HCT116 (cell line): ENCODE results near the gene CDKAL1. TPM values are rescaled to one million over a fixed set of nuclear protein-coding genes. Genes with fewer than 3 reads are reported as not detected.

Experiments used
- ATAC-seq: fragments of 200-7000 bp; cut with Tn5 transposase; 2 replicates; pipeline ENCODE4 v1.9.1; 2020; ENCODE audit warnings: mild to moderate bottlenecking, moderate library complexity
- BruUV-seq: library from RNA; stranded (reverse); fragments of 400-500 nt; replicated peaks from 2 replicates; lab custom pipeline; 2021; lab: Mats Ljungman, UMichigan
- CTCF ChIA-PET: fragments of 300-600 bp; sonication (Branson Sonifier 250); formaldehyde crosslinking; loops from one replicate; lab custom pipeline; 2021; ENCODE audit warnings: antibody characterized with exemption; lab: Charles Lee
- POLR2A ChIA-PET: fragments of 300-600, 350-600 bp; sonication (Branson Sonifier 250); formaldehyde crosslinking; loops from one replicate; lab custom pipeline; 2021; ENCODE audit warnings: antibody characterized with exemption; lab: Charles Lee
- RAD21 ChIA-PET, 2 experiments: fragments of 300-600 bp; sonication (Branson Sonifier 250); formaldehyde crosslinking; loops; one replicate each; lab custom pipeline; 2023; ENCODE audit warnings: low total read pairs in 2 of 2; ENCODE audit not compliant: uncharacterized antibody in 2 of 2, unreplicated experiment in 2 of 2, low non-redundant PET in 1 of 2; lab: Charles Lee
- DNase-seq: peaks from one replicate; pipeline ENCODE4 v3.0.0-alpha.2; 2010; ENCODE audit warnings: low read depth, low spot score
- H2AFZ ChIP-seq: fragments of 200-600 bp; shearing (Covaris generic), sonication (generic); 2 replicates; pipeline ENCODE4 v1.6.1; 2017; ENCODE audit warnings: low read depth, mixed run types, mixed read lengths, antibody characterized with exemption, low read length; ENCODE audit not compliant: poor library complexity, severe bottlenecking
- H3K27ac ChIP-seq: 2 replicates; pipeline ENCODE4 v1.5.1; 2012; ENCODE audit warnings: low read depth, low read length
- H3K27me3 ChIP-seq: fragments of 200-600 bp; sonication (generic); 2 replicates; pipeline ENCODE4 v1.6.1; 2016; ENCODE audit warnings: mixed run types, low read length, mixed read lengths; ENCODE audit not compliant: insufficient read depth
- H3K36me3 ChIP-seq, 2 experiments: fragments of 200-500 bp in 1 of 2; fragments of 200-600 bp in 1 of 2; sonication (Bioruptor generic) in 1 of 2; sonication (generic) in 1 of 2; 2 replicates each; pipeline versions ENCODE4 v1.5.1 to v1.6.1; 2014 to 2016; ENCODE audit warnings: low read length in 2 of 2, inconsistent platforms in 1 of 2, mixed read lengths in 1 of 2, mixed run types in 1 of 2; ENCODE audit not compliant: insufficient read depth in 2 of 2, control insufficient read depth in 1 of 2
- H3K4me1 ChIP-seq, 2 experiments: fragments of 200-600 bp in 1 of 2; sonication (generic) in 1 of 2; 2 replicates each; pipeline versions ENCODE4 v1.5.1 to v1.6.1; 2012 to 2017; ENCODE audit warnings: low read length in 2 of 2, inconsistent platforms in 1 of 2, mild to moderate bottlenecking in 1 of 2, mixed read lengths in 1 of 2, mixed run types in 1 of 2, moderate library complexity in 1 of 2; ENCODE audit not compliant: insufficient read depth in 2 of 2, control insufficient read depth in 1 of 2
- H3K4me2 ChIP-seq: fragments of 200-600 bp; sonication (generic); 2 replicates; pipeline ENCODE4 v1.6.1; 2017; ENCODE audit warnings: mixed run types, low read length, mixed read lengths
- H3K4me3 ChIP-seq, 2 experiments: fragments of 200-600 bp in 1 of 2; sonication (generic) in 1 of 2; replicated peaks in 1 of 2; 2 replicates each; pipeline ENCODE4 v1.5.1; 2011 to 2016; ENCODE audit warnings: low read length in 2 of 2, control low read depth in 1 of 2, low read depth in 1 of 2, mild to moderate bottlenecking in 1 of 2, mixed read lengths in 1 of 2, mixed run types in 1 of 2
- H3K79me2 ChIP-seq: fragments of 200-600 bp; sonication (generic); 2 replicates; pipeline ENCODE4 v1.6.1; 2017; ENCODE audit warnings: mild to moderate bottlenecking, mixed run types, low read length, moderate library complexity, mixed read lengths; ENCODE audit not compliant: insufficient read depth
- H3K9ac ChIP-seq: fragments of 200-600 bp; sonication (generic); 2 replicates; pipeline ENCODE4 v1.6.1; 2016; ENCODE audit warnings: low read length, mixed read lengths
- H3K9me2 ChIP-seq: fragments of 200-600 bp; sonication (generic), shearing (Covaris generic); 2 replicates; pipeline ENCODE4 v1.6.1; 2017; ENCODE audit warnings: mixed run types, mild to moderate bottlenecking, moderate library complexity; ENCODE audit not compliant: insufficient read depth
- H3K9me3 ChIP-seq, 2 experiments: fragments of 200-500 bp in 1 of 2; fragments of 200-600 bp in 1 of 2; sonication (Bioruptor generic) in 1 of 2; sonication (generic) in 1 of 2; 2 replicates each; pipeline ENCODE4 v1.6.1; 2014 to 2017; ENCODE audit warnings: low read length in 2 of 2, mixed read lengths in 2 of 2, inconsistent platforms in 1 of 2, low read depth in 1 of 2, mild to moderate bottlenecking in 1 of 2, mixed run types in 1 of 2, moderate library complexity in 1 of 2; ENCODE audit not compliant: control insufficient read depth in 1 of 2, insufficient read depth in 1 of 2
- H4K20me1 ChIP-seq: fragments of 200-600 bp; sonication (generic), shearing (Covaris generic); 2 replicates; pipeline ENCODE4 v1.6.1; 2017; ENCODE audit warnings: mixed run types, mild to moderate bottlenecking, moderate library complexity; ENCODE audit not compliant: insufficient read depth
- CBX3 ChIP-seq: IDR thresholded peaks from 2 replicates; pipeline ENCODE4 v1.6.1; 2012; ENCODE audit warnings: low read depth
- CEBPB ChIP-seq: IDR thresholded peaks from 2 replicates; pipeline ENCODE4 v1.6.1; 2012; ENCODE audit warnings: low read depth
- CTCF ChIP-seq, 3 experiments: fragments of 200-600 bp in 1 of 3; sonication (generic) in 1 of 3; IDR thresholded peaks in 2 of 3; conservative IDR thresholded peaks in 1 of 3; 2 replicates each; pipeline ENCODE4 v1.5.1; 2012 to 2017; ENCODE audit warnings: low read depth in 2 of 3, low read length in 2 of 3, antibody characterized with exemption in 1 of 3, borderline replicate concordance in 1 of 3, control low read depth in 1 of 3, mild to moderate bottlenecking in 1 of 3, mixed read lengths in 1 of 3, mixed run types in 1 of 3, moderate library complexity in 1 of 3; ENCODE audit not compliant: insufficient read depth in 1 of 3
- EGR1 ChIP-seq: IDR thresholded peaks from 2 replicates; pipeline ENCODE4 v1.6.1; 2012; ENCODE audit warnings: low read depth
- ELF1 ChIP-seq: IDR thresholded peaks from 2 replicates; pipeline ENCODE4 v1.6.1; 2012; ENCODE audit warnings: low read depth, borderline replicate concordance
- EZH2 ChIP-seq: fragments of 200-600 bp; sonication (generic); IDR thresholded peaks from 2 replicates; pipeline ENCODE4 v1.6.1; 2017; ENCODE audit warnings: antibody characterized with exemption, mixed run types
- EZH2phosphoT487 ChIP-seq: fragments of 200-600 bp; IDR thresholded peaks from 2 replicates; pipeline ENCODE4 v1.6.1; 2018; ENCODE audit warnings: antibody characterized with exemption, borderline replicate concordance
- FOSL1 ChIP-seq: IDR thresholded peaks from 2 replicates; pipeline ENCODE4 v1.6.1; 2012; ENCODE audit warnings: low read depth
- JUND ChIP-seq: IDR thresholded peaks from 2 replicates; pipeline ENCODE4 v1.6.1; 2012
- POLR2A ChIP-seq: IDR thresholded peaks from 2 replicates; pipeline ENCODE4 v1.7.0; 2011; ENCODE audit warnings: borderline replicate concordance; ENCODE audit not compliant: insufficient read depth, insufficient read length; ENCODE audit errors: extremely low read depth
- POLR2AphosphoS5 ChIP-seq: IDR thresholded peaks from 2 replicates; pipeline ENCODE4 v1.6.1; 2011; ENCODE audit warnings: mild to moderate bottlenecking, low read depth, low read length, moderate library complexity
- RAD21 ChIP-seq: IDR thresholded peaks from 2 replicates; pipeline ENCODE4 v1.6.1; 2012; ENCODE audit warnings: low read depth, mild to moderate bottlenecking
- SP1 ChIP-seq: IDR thresholded peaks from 2 replicates; pipeline ENCODE4 v1.6.1; 2012; ENCODE audit warnings: low read depth
- SRF ChIP-seq: IDR thresholded peaks from 2 replicates; pipeline ENCODE4 v1.6.1; 2012; ENCODE audit warnings: low read depth
- TCF7L2 ChIP-seq: IDR thresholded peaks from 2 replicates; pipeline ENCODE4 v1.7.0; 2011; ENCODE audit warnings: borderline replicate concordance, inconsistent platforms; ENCODE audit not compliant: insufficient read depth, insufficient read length; ENCODE audit errors: extremely low read depth
- YY1 ChIP-seq: IDR thresholded peaks from 2 replicates; pipeline ENCODE4 v1.6.1; 2011; ENCODE audit warnings: low read length, low read depth, moderate library complexity, mild to moderate bottlenecking; ENCODE audit not compliant: insufficient replicate concordance; ENCODE audit errors: extremely low read depth
- ZFX ChIP-seq: fragments of 450-650 bp; IDR thresholded peaks from 2 replicates; pipeline ENCODE4 v1.6.1; 2017
- ZNF274 ChIP-seq: fragments of 200-500 bp; sonication (Bioruptor generic); IDR thresholded peaks from 2 replicates; pipeline ENCODE4 v1.6.1; 2014; ENCODE audit warnings: mild to moderate bottlenecking, low read depth, low read length, inconsistent platforms
- intact Hi-C: fragments of 100-400 bp; cut with micrococcal nuclease; formaldehyde crosslinking; loops from 2 replicates; pipeline ENCODE4 v1.10.0; 2022
- total RNA-seq: library from RNA; stranded (reverse); gene quantifications from one replicate; pipeline ENCODE4 v1.2.1, GENCODE V29; 2021; ENCODE audit not compliant: unreplicated experiment
- TF ChIP-seq, protein P1 (sequence below): IDR thresholded peaks from 2 replicates; pipeline ENCODE4 v1.6.1; 2012
- TF ChIP-seq, protein P2 (sequence below): IDR thresholded peaks from 2 replicates; pipeline ENCODE4 v1.6.1; 2012; ENCODE audit warnings: low read depth

CDKAL1 gene
- total RNA-seq, 1 experiment from 2014 or later = 14.9 TPM

DNA sequence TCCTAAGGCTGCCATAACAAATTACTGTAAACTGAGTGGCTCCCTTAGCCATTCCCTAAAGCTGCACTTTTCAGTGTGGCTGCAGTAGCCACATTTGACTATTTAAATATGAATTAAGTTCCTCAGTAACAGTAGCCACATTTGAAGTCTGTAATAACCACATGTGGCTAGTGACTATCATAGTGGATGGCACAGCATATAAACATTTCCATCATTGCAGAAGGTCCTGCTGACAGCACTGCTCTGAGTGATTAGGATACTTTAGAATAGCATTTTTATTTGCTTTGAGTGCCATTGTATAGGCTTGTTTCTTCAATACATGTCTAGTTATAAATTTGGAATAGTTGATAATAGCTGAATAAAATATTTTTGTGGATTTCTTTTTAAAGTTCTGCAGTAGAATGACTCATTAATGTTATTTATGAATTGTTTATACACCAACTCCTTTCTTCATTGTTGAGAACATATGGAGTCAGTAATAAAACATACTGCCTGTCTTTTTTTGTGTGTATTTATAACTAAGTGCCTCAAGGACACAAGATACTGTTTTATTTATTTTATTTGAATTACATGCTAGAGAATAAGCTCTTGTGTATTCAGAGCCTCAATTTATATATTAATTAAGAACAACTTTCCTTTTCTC lies 217.2 kb downstream of the CDKAL1 start:
- no peak overlapping the region for H3K9ac ChIP-seq
- ATAC-seq (no peak), DNase-seq (no peak)
- CTCF ChIA-PET = no interaction called here
- H3K4me1 ChIP-seq = peaks cover 19 to 23% of the 10 kb centered on the region in 2 experiments
- no peak for TF ChIP-seq POLR2A
- TF ChIP-seq SRF = no peak
- TF ChIP-seq EZH2 = no peak
- TF ChIP-seq POLR2AphosphoS5 = no peak
- TF ChIP-seq, protein P1, sequence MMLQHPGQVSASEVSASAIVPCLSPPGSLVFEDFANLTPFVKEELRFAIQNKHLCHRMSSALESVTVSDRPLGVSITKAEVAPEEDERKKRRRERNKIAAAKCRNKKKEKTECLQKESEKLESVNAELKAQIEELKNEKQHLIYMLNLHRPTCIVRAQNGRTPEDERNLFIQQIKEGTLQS = no peak
- no peak for TF ChIP-seq EZH2phosphoT487
- no peak for TF ChIP-seq FOSL1
- TF ChIP-seq TCF7L2 = no peak
- TF ChIP-seq, protein P2, sequence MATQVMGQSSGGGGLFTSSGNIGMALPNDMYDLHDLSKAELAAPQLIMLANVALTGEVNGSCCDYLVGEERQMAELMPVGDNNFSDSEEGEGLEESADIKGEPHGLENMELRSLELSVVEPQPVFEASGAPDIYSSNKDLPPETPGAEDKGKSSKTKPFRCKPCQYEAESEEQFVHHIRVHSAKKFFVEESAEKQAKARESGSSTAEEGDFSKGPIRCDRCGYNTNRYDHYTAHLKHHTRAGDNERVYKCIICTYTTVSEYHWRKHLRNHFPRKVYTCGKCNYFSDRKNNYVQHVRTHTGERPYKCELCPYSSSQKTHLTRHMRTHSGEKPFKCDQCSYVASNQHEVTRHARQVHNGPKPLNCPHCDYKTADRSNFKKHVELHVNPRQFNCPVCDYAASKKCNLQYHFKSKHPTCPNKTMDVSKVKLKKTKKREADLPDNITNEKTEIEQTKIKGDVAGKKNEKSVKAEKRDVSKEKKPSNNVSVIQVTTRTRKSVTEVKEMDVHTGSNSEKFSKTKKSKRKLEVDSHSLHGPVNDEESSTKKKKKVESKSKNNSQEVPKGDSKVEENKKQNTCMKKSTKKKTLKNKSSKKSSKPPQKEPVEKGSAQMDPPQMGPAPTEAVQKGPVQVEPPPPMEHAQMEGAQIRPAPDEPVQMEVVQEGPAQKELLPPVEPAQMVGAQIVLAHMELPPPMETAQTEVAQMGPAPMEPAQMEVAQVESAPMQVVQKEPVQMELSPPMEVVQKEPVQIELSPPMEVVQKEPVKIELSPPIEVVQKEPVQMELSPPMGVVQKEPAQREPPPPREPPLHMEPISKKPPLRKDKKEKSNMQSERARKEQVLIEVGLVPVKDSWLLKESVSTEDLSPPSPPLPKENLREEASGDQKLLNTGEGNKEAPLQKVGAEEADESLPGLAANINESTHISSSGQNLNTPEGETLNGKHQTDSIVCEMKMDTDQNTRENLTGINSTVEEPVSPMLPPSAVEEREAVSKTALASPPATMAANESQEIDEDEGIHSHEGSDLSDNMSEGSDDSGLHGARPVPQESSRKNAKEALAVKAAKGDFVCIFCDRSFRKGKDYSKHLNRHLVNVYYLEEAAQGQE = no peak
- TF ChIP-seq CBX3 = no peak
- TF ChIP-seq YY1 = no peak
- no peak for TF ChIP-seq CEBPB
- TF ChIP-seq RAD21 = no peak
- TF ChIP-seq ZNF274 = no peak
- TF ChIP-seq ZFX = no peak
- no peak for TF ChIP-seq CTCF (IDR thresholded peaks at IDR 0.05 in 2 of 3, conservative IDR thresholded peaks at IDR 0.05 in 1 of 3; ENCODE audit: borderline replicate concordance in 1 of 3, insufficient read depth in 1 of 3, low read depth in 2 of 3, low read length in 2 of 3)
- TF ChIP-seq SP1 = no peak
- TF ChIP-seq JUND = no peak
- TF ChIP-seq EGR1 = no peak
- no peak for TF ChIP-seq ELF1
- POLR2A ChIA-PET = no interaction called here
- H3K9me3 ChIP-seq = no peaks in the 10 kb centered on the region
- RAD21 ChIA-PET = no interaction called here
- no peaks in the 10 kb centered on the region for H3K9me2 ChIP-seq
- intact Hi-C loops = no loop called here
- H3K4me3 ChIP-seq = no peak overlapping the region
- H4K20me1 ChIP-seq = no peaks in the 10 kb centered on the region
- no peaks in the 10 kb centered on the region for H3K27me3 ChIP-seq
- no peaks in the 10 kb centered on the region for H3K36me3 ChIP-seq
- H3K4me2 ChIP-seq = no peak overlapping the region
- no peak overlapping the region for H2AFZ ChIP-seq
- H3K79me2 ChIP-seq = no peaks in the 10 kb centered on the region
- no peak overlapping the region for H3K27ac ChIP-seq
- no TSS peak for BruUV-seq
